Hematopoietic multipotent progenitor cell treated with erythropoietin and hydrocortisone succinate and interleukin-3 and kit ligand, for 6 days (in vitro differentiated cells): ENCODE measurements around the gene ZFAND4.
A peak's percentile ranks its signal among the peaks of the same experiment; 100 is the strongest.
"Not testable (repeated sequence)": the region's sequence is repeated elsewhere in the genome, so short reads cannot be mapped to it uniquely, and the experiment has no call there.

Source experiments
- DNase-seq: peaks from one replicate; pipeline ENCODE4 v3.0.0-alpha.2; 2015

The ZFAND4 gene

DNA sequence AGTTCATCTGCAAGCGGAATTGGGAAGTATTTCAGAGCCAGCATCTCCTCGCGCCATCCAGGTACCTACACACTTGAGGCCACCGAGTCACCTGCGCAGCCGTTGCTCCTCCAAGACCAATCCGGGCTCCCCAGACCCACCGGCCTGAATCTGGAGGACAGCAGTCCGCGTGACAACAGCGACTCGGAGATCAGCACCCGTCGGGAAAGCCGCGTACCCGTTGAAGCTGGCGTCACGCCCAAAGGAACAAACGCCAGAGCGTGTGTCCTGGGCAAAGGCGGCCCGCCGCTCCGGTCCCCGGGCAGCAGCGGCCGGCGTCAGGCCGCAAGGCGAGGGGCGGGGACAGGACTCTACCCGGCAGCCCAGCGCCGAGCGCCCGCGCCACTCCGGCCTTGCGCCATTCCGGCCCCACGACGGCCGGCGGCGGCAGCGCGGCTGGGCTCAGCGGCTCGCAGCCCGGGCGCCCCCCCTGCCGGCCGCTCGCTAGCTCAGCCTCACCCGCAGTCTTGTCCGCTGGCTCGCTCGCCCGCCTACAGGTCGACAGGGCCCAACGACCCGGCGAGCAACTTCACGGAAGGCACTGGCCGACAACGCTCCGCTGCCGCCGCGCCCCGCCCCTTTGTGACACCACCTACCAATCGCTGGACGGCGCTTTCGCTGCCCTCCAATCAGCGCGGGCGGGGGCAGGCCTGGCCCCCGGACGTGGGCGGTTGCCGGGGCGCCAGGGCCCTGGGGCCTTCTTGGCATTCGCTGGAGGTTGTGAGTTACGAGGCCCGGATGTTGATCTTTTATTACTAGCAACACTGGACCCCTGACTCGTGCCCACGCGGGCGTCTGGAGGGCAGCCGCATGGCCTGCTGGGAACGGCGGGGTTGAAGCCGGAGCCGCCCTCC is at the start of gene ZFAND4:
ZFAND4 (minus strand) TSS at position 592 of the 893 bp plus-strand sequence. CDS start 9,047 bp downstream, outside the sequence.
- peak; percentile 98 for DNase-seq

DNA sequence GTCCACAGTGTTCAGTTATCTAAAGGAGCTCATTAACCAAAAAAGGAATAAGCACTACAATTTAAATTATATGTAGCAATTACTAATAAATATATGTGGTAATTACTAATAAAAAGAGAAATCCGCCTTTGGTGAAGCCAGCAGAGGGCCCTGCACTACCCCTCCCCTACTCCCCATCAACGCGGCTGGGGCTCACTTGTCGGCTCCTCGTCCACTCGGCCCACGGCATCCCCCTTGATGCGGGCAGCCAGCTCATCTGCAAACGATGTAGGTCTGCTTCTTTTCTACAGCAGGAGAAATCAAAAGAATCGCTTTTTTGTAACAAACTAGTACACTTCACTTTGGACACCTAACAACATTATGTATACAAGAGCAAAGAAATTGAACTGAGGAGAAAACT is 48.9 kb upstream of the ZFAND4 start:
- not testable (repeated sequence) for DNase-seq

DNA sequence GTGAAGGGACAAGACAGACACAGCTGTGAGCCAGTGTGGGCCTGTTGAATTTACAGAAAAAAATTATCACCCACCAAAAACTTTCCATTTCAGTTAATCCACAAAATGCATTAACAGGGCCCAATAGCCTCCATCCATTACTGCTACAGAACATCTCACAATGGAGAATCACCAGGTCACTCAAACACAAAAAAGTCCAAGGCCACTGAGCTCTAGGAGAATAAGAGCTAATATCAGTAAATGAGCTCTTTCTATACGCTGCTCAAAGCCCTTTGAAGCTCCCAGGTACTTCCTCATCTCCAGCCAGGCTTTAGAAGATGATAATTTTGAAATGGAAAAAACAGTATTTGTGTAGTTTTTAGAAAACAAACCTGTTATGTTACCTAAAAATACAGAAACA is 45.1 kb upstream of the ZFAND4 start:
- DNase-seq = not testable (repeated sequence)

DNA sequence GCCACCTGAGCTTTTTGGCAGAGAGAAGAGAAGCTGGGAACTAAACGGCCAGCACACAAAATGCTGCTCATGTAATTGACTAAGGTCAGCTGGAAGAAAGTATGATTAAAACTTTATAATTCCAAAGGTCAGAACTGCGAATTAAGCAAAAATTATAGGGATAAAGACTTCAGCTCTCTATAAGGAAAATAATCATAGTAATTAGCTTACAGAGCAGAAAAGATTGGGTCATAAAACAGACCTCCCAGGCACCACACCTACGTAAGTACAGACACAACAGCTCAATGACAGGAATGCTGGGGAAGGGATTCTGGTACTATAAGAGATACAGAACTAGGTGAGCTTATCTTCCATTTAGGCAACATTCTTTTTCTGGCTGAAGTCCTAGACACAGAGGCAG is 44.5 kb upstream of the ZFAND4 start:
- not testable (repeated sequence) for DNase-seq

DNA sequence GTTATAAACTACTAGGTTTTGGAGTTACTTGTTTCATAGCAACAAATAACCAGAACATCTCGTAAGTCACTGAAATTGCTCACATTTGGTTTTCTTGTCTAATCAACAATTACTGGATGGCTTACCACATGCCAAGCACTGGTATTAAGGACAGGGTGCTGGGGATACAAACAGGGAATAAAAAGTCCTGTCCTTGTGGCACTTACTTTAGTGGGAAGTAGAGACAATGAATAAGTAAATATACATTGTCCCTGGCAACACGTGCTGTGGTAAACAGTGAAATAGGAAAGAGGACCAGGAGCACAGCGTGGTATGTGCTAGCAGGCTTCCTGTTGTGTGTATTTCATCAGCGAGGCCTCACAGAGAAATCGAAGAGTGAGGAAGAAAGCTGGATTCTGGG is 38.7 kb upstream of the ZFAND4 start:
- not testable (repeated sequence) for DNase-seq

DNA sequence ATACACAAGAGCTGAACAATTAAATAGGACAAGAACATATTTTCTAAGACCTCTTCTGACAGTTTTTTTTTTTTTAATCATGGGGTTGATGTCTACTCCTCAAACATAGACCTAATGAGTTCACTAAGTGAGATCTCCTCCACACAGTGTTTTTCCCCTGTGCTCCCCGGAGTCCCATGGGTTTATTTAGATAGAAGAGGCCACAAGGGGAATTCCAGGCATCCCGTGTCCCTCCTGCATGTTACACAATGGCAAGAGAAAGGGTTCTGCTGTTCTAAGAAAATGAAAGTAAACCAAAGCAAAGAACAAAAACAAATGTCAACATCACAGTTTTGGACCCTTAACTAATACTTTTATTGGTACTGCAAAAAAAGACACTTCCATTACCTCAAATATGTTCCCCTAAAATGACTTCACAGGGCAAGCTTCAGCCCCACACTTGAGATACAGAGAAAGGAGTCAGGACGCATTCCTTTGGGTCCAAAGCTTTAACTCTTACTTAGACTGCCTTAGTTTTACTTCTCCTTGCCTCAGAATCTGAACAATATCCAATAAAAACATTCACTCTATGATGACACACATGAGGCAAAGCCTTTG is 37.7 kb upstream of the ZFAND4 start:
- not testable (repeated sequence) for DNase-seq

DNA sequence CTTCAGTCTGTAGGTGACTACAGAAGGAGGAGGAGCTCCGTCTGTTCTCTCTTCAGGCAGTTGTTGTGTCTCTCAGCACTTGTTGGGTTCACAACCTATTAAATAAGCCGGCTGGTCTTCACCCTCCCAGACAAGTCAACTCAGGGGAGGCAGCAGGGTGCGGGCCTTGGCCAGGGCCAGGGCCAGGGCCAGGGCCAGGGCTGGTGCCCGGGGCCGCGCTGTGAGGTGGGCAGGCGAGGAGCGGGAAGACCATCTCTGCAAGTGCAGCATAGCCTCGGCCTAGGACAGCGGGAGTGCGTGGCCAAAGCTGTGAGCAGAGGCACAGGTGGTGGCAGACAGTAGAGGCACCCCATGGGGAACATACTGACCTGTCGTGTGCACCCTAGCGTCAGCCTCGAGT is 5.9 kb upstream of the ZFAND4 start:
- not testable (repeated sequence) for DNase-seq

DNA sequence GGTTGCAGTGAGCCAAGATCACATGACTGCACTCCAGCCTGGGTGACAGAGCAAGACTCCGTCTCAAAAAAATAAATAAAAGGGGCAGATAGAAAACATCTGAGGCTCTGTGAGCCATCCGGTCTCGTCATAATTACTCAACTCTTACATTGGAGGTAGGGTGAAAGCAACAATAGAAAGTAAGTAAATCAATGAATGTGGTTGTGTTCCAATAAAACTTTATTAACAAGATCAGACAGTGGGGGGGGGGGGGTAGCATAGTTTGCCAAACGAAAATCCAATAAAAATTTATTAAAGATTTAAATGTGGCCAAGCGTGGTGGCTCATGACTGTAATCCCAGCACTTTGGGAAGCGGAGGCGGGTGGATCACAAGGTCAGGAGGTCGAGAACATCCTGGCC is 2.8 kb upstream of the ZFAND4 start:
- no peak for DNase-seq

DNA sequence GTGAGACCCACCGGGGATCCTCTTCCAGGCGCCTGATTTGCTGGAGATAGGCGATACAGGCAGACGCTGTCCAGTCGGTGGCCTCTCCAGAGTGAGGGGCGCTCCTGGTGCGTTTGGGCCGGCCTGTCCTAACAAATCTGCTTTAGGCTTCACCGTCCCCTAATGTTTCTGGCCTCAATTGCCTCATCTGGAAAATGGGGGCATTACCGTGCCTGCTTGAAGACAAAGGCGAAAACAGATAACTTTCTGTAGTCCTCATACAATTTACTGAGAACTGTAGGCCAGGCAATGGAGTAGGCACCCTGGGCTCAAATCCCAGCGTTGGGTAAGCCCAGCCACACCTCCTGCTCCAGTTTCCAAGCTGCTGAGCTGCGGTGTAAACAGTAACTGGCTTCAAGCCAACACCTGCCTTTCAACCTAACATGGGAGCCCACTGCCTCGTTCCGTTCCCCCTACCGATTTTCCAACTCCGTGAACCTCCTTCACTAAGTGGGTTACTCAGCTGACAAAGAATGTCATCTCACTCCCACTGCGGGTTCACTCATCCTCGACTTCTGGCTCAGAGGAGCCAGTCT is 589 bp upstream of the ZFAND4 start:
- DNase-seq = no peak

DNA sequence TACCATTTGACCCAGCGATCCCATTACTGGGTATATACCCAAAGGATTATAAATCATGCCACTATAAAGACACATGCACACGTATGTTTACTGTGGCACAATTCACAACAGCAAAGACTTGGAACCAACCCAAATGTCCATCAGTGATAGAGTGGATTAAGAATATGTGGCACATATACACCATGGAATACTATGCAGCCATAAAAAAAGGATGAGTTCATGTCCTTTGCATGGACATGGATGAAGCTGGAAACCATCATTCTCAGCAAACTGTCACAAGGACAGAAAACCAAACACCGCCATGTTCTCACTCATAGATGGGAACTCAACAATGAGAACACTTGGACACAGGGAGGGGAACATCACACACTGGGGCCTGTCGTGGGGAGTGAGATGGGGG is 1.3 kb downstream of the ZFAND4 start:
- not testable (repeated sequence) for DNase-seq

DNA sequence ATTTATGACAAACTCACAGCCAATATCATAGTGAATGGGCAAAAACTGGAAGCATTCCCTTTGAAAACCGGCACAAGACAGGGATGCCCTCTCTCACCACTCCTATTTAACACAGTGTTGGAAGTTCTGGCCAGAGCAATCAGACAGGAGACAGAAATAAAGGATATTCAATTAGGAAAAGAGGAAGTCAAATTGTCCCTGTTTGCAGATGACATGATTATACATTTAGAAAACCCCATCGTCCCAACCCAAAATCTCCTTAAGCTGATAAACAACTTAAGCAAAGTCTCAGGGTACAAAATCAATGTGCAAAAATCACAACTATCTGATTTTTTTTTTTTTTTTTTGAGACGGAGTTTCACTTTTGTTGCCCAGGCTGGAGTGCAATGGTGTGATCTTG is 2.7 kb downstream of the ZFAND4 start:
- DNase-seq = not testable (repeated sequence)

DNA sequence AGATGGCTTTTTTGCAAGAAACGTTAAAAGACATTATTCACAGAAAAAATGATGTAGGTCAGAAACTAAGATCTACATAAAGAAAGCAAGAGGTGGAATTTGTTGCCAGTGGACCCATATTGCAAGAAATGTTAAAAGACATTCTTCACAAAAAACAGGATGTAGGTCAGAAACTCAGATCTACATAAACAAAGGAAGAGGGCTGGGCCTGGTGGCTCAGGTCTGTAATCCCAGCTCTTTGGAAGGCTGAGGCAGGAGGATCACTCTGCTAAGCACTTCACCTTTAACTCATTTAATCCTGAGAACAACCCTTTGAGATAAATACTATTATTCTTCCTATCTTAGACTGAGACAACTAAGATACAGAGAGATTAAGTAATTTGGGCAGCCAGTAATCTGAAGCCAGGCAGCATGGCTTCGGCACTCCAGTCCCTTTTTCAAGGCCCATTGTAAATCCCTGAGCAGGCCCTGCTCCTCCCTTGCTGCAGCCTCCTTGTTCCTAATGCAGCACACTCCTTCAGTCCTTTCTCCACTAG is 11.6 kb downstream of the ZFAND4 start:
- DNase-seq = no peak

DNA sequence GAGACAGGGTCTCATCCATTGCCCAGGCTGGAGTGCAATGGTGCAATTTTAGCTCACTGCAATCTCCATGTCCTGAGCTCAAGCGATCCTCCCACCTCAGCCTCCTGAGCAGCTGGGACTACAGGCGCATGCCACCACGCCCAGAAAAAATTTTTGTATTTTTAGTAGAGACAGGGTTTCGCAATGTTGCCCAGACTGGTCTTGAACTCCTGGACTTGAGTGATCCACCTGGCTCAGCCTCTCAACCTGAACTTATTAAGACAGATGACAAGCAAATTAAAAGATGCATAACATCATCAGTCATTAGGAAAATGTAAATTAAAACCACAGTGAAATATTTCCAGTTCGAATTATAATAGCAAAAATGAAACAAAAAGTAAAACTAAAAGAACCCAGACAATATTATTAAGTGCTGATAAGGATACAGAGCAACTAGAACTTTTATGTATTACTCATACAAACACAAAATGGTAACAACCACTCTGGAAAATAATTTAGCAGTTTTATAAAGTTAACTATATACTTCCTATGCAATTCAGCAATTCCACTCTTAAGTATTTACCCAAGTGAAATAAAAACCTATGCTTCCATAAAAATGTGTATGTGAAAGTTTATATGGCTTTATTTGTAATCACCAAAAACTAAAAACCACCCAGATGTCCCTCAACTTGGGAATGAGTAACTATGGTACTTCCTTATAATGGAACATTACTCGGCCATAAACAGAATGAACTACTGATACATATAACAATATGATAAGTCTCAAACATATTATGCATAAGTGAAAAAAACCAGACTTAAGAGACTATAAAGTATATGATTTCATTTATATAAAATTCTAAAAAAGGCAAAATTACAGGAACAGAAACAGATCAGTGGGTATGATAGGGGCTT is 15.3 kb downstream of the ZFAND4 start:
- no peak for DNase-seq

DNA sequence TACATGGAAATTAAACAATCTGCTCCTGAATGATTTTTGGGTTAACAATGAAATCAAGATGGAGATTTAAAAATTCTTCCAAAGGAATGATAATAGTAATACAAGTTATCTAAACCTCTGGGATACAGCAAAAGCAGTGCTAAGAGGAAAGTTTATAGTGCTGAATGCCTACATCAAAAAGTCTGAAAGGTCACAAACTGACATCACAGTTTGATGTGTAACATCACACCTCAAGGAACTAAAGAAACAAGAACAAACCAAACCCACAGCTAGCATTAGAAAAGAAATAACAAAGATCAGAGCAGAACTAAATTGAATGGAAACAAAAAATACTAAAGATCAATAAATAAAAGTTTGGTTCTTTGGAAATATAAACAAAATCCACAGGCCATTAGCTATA is 17.4 kb downstream of the ZFAND4 start:
- no peak for DNase-seq

DNA sequence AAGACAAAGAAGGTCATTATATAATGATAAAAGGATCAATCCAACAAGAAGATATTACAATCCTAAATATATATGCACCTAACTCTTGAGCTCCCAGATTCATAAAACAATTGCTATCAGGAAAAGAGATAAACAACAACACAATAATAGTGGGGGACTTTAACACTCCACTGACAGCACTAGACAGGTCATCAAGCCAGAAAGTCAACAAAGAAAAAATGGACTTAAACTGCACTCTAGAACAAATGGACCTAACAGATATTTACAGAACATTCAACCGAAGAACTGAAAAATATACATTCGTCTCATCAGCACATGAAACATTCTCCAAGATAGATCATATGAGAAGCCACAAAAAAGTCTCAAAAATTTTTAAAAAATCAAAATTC is 17.8 kb downstream of the ZFAND4 start:
- not testable (repeated sequence) for DNase-seq

DNA sequence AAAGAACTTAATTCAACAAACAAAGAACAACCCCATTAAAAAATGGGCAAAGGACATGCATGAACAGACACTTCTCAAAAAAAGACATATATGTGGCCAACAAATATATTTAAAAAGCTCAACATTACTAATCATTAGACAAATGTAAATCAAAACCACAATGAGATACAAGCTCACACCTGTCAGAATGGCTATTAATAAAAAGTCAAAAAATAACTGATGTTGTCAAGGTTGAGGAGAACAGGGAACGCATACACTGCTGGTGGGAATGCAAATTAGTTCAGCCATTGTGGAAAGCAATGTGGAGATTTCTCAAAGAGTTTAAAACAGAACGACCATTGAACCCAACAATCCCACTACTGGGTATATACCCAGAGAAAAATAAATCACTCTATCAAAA is 19.1 kb downstream of the ZFAND4 start:
- no peak for DNase-seq

DNA sequence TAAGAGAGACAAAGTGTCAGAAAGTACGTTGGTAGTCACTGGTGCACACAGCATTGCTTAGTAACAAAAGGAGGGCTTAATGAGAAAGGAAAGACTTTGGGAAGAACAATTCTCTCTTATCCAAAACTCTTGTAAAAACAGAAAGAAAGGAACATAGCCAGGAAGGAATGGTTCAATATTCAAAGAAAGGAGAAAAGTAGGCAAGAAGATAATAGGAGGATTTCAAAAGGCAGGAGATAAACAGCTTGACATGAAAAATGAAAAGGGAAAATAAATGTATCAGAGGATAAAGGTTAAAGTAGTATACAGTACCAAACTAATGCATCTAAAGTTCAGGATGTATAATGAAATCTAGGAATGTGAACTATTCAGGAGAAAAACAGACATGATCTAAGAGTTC is 20.1 kb downstream of the ZFAND4 start:
- DNase-seq = no peak

DNA sequence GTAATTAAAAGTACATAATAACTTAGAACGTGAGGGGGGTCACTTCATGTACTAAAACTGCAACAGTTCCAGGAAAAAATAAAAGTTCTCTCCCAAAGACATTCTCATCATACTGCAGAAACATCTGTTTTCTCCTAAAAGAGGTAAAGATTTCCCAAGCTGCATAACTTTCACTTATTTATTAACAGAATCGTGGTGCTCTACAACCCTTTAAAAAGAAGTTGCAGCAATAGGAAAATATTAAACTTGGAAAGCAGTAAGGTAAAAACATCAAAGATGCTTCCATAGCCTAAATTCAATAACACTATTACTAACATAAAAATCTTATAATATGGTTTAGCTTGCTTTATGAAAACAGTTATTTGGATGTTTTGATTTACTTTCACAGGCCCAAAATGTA is 23.3 kb downstream of the ZFAND4 start:
- no peak for DNase-seq

DNA sequence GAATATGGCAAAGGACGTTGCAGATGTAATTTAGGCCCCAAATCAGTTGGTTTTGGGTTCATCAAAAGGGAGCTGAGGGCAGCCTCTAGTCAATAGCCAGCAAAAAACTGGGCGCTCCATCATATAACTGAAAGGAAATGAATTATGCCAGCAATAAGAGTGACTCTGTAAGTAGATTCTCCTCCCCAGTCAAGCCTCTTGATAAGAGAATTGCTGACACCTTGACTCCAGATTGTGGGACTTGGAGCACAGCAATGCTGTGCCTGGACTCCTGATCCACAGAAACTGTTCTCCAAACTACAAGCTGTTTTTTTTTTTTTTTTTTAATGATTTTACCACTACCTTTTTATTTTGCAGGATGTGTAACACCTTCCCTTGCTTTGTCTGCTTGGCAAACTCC is 25.5 kb downstream of the ZFAND4 start:
- DNase-seq = no peak

DNA sequence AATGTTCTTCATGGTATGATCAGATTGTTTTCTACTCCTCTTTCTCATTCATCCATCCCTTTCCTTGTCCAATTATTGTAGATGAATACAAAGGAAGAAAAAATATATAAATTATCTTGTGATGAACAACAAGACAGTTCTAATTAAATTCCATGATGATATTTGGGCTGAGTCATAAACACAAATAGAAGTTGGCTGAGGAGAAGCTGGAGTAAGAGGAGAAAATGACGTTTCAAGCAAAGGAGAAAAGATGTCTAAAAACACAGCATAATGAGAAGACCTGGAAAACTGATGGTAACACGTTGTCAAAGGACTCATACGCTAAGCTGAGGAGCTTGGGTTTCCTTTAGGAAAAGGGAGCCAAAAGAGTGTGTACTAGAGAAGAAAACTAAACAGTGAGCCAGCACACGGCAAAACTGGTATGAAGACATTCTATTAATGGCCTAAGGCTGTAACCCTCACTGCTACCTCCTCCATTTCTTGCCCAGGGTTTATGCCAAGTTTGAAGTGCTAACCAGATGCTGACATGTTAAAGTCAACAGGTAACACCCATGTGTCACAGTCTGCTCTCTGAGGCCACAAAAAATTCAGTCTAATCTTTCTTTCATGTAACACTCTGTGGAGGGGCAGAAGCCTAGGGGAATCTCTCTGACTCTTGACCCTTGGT is 26.1 kb downstream of the ZFAND4 start:
- no peak for DNase-seq

DNA sequence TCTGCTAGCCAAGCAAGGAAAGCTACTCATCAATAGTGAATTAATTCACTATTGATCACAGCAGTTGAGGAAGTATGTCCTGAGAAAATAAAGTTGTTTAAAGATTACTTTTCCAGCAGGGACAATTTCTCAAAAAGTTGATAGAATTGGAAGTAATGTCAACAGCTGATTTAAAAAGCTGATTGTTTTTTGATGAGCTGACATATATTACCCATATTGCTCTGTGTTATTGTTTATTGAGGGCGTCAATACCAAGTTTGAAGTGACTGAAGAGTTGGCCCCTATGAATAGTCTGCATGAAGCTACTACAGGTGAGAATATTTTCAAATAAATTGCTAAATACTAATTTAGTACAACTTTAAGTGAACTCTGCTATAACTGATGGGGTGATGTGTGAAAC is 28.0 kb downstream of the ZFAND4 start:
- no peak for DNase-seq

DNA sequence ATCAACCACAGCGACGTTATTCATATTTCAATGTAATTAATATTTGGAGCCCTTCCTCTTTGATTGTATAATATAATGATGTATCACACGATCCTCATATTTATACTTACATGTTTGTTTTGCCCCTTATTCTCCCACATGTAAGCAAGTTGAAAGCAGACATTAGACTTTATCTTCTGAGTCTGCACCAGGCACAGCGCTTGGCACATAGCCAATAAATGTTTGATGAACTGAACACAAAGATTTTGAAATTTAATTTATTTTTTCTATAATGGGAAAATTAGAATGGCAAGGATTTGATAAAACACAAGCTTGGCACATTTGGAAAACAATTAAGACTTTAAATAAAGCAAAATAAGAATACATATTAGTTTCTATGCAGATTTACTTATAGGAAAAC is 31.6 kb downstream of the ZFAND4 start:
- DNase-seq = peak; percentile 27
